T-helper 1 cell treated with Interleukin-12 subunit alpha and Interleukin-12 subunit beta and Interleukin-4 antibody, amounts not matched to agents 30 ng/mL and 1 ng/mL, for 36 hours (primary cell): ENCODE measurements around the gene ZNF488. TPM values are rescaled to one million over a fixed set of nuclear protein-coding genes. Genes with fewer than 3 reads are reported as not detected.

Experiments used
- intact Hi-C: fragments of 100-400 bp; cut with micrococcal nuclease; formaldehyde crosslinking; loops from one replicate; pipeline ENCODE4 v1.15.1; 2024
- total RNA-seq: library from RNA; stranded (reverse); gene quantifications from 2 replicates; pipeline ENCODE4 v1.2.3, GENCODE V29; 2022

Gene ZNF488
- total RNA-seq, 1 donor from 2014 or later, result not detected

DNA sequence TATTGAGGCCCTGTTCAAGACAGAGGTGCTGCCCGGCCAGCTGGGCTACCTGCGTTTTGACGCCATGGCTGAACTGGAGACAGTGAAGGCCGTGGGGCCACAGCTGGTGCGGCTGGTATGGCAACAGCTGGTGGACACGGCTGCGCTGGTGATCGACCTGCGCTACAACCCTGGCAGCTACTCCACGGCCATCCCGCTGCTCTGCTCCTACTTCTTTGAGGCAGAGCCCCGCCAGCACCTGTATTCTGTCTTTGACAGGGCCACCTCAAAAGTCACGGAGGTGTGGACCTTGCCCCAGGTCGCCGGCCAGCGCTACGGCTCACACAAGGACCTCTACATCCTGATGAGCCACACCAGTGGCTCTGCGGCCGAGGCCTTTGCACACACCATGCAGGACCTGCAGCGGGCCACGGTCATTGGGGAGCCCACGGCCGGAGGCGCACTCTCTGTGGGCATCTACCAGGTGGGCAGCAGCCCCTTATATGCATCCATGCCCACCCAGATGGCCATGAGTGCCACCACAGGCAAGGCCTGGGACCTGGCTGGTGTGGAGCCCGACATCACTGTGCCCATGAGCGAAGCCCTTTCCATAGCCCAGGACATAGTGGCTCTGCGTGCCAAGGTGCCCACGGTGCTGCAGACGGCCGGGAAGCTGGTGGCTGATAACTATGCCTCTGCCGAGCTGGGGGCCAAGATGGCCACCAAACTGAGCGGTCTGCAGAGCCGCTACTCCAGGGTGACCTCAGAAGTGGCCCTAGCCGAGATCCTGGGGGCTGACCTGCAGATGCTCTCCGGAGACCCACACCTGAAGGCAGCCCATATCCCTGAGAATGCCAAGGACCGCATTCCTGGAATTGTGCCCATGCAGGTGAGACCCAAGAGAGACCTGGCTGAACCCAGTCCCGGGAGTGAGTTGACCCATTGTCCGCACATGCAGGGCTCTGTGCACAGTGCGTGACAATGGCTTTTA is 33.1 kb downstream of the ZNF488 start:
- intact Hi-C loops, result no loop called here

DNA sequence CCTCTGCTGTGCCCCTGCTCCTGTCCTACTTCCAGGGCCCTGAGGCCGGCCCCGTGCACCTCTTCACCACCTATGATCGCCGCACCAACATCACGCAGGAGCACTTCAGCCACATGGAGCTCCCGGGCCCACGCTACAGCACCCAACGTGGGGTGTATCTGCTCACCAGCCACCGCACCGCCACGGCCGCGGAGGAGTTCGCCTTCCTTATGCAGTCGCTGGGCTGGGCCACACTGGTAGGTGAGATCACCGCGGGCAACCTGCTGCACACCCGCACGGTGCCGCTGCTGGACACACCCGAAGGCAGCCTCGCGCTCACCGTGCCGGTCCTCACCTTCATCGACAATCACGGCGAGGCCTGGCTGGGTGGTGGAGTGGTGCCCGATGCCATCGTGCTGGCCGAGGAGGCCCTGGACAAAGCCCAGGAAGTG is 34.1 kb downstream of the ZNF488 start:
- intact Hi-C loops, result no loop called here

DNA sequence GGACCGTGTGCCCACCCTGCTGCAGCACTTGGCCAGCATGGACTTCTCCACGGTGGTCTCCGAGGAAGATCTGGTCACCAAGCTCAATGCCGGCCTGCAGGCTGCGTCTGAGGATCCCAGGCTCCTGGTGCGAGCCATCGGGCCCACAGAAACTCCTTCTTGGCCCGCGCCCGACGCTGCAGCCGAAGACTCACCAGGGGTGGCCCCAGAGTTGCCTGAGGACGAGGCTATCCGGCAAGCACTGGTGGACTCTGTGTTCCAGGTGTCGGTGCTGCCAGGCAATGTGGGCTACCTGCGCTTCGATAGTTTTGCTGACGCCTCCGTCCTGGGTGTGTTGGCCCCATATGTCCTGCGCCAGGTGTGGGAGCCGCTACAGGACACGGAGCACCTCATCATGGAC is 34.6 kb downstream of the ZNF488 start:
- intact Hi-C loops, result no loop called here

DNA sequence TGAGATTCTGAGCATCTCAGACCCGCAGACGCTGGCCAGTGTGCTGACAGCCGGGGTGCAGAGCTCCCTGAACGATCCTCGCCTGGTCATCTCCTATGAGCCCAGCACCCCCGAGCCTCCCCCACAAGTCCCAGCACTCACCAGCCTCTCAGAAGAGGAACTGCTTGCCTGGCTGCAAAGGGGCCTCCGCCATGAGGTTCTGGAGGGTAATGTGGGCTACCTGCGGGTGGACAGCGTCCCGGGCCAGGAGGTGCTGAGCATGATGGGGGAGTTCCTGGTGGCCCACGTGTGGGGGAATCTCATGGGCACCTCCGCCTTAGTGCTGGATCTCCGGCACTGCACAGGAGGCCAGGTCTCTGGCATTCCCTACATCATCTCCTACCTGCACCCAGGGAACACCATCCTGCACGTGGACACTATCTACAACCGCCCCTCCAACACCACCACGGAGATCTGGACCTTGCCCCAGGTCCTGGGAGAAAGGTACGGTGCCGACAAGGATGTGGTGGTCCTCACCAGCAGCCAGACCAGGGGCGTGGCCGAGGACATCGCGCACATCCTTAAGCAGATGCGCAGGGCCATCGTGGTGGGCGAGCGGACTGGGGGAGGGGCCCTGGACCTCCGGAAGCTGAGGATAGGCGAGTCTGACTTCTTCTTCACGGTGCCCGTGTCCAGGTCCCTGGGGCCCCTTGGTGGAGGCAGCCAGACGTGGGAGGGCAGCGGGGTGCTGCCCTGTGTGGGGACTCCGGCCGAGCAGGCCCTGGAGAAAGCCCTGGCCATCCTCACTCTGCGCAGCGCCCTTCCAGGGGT is 35.2 kb downstream of the ZNF488 start:
- intact Hi-C loops, result no loop called here

DNA sequence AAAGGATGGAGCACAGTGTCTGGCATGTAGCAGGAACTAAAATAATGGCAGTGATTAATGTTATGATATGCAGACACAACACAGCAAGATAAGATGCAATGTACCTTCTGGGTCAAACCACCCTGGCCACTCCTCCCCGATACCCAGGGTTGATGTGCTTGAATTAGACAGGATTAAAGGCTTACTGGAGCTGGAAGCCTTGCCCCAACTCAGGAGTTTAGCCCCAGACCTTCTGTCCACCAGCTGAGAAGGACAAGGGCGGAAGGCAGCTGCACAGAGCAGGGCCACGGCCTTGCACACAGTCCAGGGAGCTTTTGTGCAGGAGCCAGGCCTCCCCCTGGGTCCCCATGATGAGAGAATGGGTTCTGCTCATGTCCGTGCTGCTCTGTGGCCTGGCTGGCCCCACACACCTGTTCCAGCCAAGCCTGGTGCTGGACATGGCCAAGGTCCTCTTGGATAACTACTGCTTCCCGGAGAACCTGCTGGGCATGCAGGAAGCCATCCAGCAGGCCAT is 35.9 kb downstream of the ZNF488 start, which contains the start of gene RBP3:
Gene RBP3 (plus strand): TSS at position 226 of the 514 bp plus-strand sequence. CDS start 122 bp downstream, at position 348.
- intact Hi-C loops, result no loop called here

DNA sequence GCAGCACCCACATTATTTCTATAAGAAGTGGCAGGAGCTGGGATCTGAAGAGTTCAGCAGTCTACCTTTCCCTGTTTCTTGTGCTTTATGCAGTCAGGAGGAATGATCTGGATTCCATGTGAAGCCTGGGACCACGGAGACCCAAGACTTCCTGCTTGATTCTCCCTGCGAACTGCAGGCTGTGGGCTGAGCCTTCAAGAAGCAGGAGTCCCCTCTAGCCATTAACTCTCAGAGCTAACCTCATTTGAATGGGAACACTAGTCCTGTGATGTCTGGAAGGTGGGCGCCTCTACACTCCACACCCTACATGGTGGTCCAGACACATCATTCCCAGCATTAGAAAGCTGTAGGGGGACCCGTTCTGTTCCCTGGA is 36.8 kb downstream of the ZNF488 start:
- intact Hi-C loops, result no loop called here

DNA sequence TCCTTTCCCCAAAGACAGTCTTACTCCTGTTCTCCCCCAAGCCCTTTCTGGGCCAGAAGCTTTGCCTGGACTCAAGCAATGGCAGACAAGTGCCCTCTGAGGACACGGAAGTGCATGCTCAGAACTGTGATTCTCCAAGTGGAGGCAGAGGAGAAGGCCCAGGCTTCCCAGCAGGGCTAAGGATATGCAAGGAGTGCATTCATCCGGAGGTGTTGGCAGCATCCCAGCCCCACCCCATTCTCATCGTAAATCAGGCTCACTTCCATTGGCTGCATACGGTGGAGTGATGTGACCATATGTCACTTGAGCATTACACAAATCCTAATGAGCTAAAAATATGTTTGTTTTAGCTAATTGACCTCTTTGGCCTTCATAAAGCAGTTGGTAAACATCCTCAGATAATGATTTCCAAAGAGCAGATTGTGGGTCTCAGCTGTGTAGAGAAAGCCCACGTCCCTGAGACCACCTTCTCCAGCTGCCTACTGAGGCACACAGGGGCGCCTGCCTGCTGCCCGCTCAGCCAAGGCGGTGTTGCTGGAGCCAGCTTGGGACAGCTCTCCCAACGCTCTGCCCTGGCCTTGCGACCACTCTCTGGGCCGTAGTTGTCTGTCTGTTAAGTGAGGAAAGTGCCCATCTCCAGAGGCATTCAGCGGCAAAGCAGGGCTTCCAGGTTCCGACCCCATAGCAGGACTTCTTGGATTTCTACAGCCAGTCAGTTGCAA is 37.4 kb downstream of the ZNF488 start:
- intact Hi-C loops, result no loop called here

DNA sequence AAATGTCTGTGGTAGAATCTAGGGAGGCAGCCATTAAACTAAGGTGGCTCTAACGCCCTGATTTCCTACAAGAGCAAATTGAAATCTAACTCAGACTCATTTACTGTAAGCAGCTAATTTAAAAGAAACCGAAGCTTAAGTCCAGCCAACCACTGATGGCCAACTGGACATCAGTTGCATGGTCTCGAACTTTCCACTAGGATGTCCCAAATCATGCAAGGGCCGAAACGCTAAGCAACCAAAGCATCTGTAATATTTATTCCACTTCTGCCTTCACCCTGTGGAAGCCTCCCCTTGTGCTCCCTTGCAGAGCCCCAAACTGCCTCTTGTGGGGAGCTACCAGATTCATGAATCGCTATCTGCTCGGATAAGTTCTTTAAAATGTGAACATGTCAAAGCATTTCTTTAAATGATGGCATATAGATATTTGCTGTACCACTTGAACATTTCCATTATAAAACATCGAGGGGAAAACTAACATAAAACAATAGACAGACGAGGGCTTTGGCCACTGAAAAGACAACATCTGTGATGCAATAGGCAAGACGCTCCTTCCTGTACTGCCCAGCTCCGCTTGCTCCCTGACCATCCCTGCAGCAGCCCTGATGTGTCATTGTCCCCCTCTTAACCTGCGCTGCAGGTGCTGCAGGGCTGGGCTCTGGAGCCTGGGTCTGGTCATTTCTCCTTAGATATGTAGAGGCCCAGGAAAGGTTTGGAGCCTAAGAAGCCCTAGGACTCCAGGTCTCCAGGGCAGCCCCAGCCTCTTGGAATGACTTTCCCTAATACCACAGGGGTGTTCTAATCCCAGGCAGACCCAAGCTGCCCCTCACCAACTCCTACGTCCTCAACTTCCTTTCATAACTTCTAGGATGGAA is 38.9 kb downstream of the ZNF488 start:
- intact Hi-C loops, result no loop called here

DNA sequence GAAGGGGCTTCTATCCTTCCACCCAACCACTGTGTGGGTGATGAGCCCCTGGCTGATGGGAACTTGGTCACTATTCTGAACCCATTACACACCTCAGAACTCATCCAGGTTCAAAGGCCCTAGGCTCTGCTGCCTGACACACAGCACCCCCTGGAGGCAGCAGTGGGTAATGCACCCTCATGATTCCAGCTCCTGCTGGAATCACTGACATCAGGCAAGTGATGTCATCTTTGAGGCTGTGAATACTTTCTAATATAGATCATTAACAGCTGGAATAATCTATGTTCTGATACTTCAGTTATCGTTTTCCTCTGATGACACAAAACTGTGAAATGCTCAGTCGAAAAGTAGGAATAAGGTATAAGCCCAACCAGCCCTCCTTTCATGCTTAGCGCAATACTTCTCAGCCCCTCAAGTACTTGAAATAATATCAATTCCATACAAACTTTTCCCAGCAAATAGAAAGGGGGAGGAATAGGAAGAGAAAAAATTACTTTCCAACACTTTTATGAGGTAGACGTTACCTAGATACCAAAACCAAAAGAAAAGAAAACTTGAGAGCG is 43.4 kb downstream of the ZNF488 start:
- intact Hi-C loops, result loop anchor here (1.0 kb wide), 2 partner anchors 293 to 316 kb away; no protein-coding TSS in a partner anchor

DNA sequence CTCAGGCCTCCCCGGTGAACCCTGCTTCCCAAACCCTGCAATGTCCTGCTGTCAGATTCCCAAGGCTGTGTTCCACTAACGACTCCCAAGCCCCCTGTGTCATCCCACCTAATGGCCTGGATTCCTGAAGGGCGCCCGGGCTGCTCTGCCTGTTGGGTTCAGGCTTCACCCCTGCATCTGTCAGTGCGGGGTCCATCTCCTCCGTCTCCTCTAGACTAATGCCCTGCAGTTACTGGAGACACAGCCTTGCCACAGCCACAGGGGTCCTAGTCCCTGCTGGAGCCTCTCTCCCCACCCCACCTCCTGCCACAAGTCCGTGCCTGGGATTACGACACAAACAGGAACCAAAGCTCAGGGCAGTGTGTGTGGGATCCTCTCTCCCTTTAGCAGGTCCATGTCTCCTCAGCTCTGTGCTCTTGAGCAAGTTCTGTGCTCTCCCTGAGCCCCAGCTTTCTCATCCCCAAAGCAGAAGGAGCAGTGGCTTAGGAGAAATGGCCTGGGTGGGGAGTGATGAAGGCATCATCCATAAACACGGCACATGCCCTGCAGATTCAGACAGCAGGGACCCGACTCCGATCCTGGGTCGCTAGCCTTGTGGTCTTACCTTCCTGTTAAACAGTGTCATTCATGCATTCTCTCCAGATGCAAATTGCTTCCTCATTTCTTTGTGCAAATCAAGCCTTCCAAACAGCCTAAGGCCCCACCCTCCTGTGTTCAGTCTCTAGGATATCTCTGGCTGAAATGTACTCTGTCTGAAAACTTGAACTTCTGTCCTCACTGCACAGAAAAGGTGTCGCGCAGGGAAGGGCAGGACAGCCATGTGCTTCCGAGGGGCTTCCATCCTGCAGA is 44.1 kb downstream of the ZNF488 start:
- intact Hi-C loops, result loop anchor here (1.0 kb wide), 2 partner anchors 293 to 316 kb away; no protein-coding TSS in a partner anchor

DNA sequence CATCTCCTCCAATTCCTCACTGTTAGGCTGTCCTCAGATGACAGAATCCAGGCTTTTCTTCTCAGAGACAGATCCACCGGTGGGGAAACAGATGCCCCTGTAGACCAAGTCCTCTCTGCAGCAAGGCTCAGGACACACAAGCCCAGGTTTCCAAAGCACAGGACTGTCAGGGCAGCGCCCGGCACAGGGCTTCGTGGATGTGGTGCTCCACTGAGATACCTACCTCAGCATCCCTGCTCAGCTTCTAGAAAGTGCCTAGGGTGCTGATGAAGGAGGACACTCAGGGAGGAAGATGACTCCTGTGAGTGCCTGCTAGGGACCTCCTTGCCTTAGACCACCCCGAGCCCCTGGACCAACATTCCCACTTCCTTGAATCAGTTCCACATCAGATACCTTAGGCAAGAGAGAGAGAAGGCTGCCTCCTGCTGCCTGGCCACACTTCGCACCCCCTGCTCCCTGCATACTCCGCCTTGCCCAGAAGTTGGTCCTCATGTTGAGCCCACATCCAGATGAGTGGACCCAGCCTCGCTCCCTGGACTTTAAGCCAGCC is 44.8 kb downstream of the ZNF488 start:
- intact Hi-C loops, result no loop called here

DNA sequence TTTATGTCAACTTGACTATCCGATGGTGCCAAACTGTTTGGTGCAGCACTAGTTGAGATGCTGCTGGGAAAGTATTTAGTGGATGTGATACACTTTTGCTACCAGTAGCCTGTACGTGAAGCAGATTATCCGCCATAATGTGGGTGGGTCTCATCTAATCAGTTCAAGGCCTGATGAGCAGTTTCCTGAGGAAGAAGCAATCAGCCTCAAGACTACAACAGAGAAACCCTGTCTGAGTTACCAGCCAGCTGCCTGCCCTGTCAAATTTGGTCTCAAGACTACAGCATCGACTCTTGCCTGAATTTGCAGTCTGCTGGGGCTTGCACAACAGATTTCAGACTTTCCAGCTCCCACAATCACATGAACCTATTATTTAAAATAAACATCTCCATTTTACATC is 46.8 kb downstream of the ZNF488 start:
- intact Hi-C loops, result no loop called here

DNA sequence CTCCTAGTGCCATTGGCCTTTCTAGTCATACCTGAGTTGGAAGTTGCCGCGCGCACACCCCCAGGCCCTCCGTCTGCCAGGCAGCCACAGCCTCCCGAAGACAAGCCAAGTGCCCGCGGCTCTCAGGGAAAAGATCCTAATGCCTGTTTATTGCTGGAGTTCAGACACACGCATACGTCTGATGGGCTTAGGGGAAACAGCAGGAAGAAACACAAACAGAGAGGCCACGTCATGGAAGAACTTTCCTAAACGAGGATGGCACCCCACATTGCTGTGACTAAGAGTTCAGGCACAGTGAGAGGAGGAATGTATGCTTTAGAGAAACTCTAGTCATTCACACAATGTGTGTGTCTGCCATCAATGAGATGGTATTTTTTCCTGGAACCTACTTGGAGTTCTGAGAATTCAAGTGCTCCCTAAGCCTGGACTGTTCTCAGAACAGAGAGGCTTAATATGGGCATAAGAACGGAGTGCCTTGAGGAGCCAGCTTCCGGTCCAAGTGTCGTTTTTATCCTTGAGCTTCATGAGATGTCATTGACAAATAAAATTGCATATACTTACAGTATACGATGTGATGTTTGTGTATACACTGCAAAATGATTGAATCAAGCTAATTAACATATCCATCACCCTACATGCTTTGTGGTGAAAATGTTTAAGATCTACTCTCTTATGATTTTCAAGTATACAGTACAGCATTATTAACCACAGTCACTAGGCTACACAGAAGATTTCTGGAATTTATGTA is 47.5 kb downstream of the ZNF488 start:
- intact Hi-C loops, result no loop called here

DNA sequence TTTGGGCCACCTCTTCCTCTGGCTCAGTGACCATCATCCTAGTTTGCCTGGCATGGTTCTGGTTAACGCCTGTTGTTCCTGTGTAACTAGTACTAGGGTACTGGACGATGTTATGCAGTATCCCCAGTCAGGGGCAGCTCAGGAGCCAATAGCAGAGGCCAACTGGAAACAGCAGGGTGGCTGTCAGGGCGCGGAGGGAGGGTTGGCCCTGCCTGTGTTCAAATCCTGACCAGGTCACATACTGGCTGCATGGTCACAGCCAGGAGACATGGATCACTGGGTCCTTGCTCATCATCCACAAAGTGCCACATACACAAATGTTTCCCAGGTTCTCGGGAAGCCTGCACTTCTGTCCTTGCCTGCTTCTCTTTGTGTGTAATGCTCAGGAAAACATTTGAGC is 48.2 kb downstream of the ZNF488 start:
- intact Hi-C loops, result no loop called here

DNA sequence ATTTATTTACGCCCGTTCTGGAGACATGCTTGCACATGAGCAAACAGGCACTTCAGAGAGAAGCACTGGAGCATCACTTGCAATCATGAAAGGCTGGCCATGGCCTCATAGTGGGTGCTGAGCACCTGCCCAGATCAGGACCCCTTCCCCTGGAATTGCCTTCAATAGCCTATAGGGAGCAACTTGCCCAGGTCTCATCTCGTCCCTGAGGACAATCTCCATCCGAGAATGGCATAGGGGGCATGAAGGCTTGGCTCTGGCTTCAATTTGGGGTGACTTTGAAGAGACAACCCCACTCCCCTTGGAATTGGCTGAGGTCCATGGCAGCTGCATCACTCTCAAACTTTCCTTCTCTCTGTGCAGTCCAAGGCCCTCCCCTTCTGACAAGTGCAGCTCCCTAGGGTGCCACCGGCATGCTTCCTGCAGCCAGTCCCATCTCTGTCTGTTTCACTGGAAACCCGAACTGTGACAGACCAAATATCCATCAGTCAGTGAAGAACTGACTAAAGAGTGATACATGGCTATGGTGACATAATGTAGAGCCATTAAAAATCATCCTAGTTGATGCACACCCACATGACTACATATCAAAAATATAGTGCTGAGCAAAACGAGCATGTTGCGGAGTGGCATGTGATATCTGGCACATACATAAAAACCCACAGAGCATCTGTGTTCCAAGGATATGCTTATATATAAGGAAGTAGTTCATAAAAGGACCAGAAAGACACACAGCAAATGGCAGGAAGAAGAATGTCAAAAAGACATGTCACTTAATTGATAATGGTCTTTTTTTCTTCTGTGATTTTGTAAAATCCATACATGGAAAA is 49.4 kb downstream of the ZNF488 start:
- intact Hi-C loops, result no loop called here

DNA sequence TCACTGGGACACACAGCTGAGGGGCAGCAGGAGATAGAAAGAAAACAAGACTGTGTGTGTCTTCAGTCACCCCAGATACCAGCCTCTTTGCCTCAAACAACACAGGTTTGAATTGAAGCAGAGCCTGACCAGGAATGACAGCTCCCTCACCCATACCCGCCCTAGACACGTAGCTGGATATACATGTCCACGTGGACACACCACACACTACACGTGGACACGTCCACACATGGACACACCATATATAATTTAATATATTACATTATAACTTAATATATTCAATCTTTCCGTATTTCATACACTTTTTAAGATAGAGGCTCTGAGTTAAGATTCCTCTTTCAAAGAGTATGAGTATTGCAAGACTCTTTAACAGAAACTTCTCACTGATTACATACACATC is 50.6 kb downstream of the ZNF488 start:
- intact Hi-C loops, result no loop called here

DNA sequence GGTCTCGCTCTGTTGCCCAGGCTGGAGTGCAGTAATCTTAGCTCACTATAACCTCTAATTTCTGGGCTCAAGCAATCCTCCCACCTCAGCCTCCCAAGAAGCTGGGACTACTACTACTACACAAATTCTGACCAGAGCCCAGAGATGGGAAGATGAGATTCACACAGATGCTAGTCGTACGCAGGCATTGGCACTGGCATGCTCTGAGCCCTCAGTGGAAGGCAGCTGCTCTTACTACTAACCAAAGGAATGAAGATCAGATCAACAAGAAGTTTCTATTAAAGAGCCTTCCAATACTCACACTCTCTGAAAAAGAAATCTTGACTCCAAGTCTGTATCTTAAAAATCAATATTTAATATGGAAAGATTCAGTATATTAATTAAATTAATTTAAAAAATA is 51.1 kb downstream of the ZNF488 start:
- intact Hi-C loops, result no loop called here
